Measurements from ENCODE around the gene ATXN10. TPM values are rescaled to one million over a fixed set of nuclear protein-coding genes. Genes with fewer than 3 reads are reported as not detected.

The ATXN10 gene
- total RNA-seq, 2 experiments from 2014 or later = 43.8 to 48.0 TPM

- DNase-seq (no peak), ATAC-seq (ENCODE audit: poor library complexity) (no peak)
- Histone ChIP-seq H3K4me1 (ENCODE audit: insufficient read depth, low read length) (no peaks in the 10 kb centered on the region), H3K27ac (ENCODE audit: low read depth in 1 of 2, low read length in 2 of 2) (no peak overlapping the region), H3K4me3 (ENCODE audit: low read length) (no peak overlapping the region), H3K9me3 (ENCODE audit: control insufficient read depth in 1 of 2, insufficient read depth in 1 of 2, low read length in 2 of 2) (no peaks in the 10 kb centered on the region), H3K36me3 (ENCODE audit: insufficient read depth, low read length) (peaks cover 11% of the 10 kb centered on the region), H3K27me3 (ENCODE audit: control insufficient read depth in 1 of 2, insufficient read depth in 2 of 2, low read length in 2 of 2) (no peaks in the 10 kb centered on the region)
- CTCF ChIA-PET = no interaction called here
- H3K9me3 Mint-ChIP-seq = no peaks in the 10 kb centered on the region
- intact Hi-C loops (cut with DNase I, micrococcal nuclease) = no loop called here
- H3K27me3 Mint-ChIP-seq = no peaks in the 10 kb centered on the region
- no peak for TF ChIP-seq CTCF (IDR thresholded peaks at IDR 0.05)
- H3K4me1 Mint-ChIP-seq (ENCODE audit: low read depth) = no peaks in the 10 kb centered on the region
- H3K4me3 Mint-ChIP-seq = no peak overlapping the region
- H3K36me3 Mint-ChIP-seq (ENCODE audit: low read depth) = peaks cover 46% of the 10 kb centered on the region
- POLR2A ChIA-PET = no interaction called here
- H3K27ac Mint-ChIP-seq = no peak overlapping the region
These were observed 84.9 kb downstream of the ATXN10 start for GRCh38 chr22:45756558-45756957.

- Histone ChIP-seq H3K27me3 (ENCODE audit: control insufficient read depth in 1 of 2, insufficient read depth in 2 of 2, low read length in 2 of 2) (no peaks in the 10 kb centered on the region), H3K4me1 (ENCODE audit: insufficient read depth, low read length) (no peaks in the 10 kb centered on the region), H3K36me3 (ENCODE audit: insufficient read depth, low read length) (peaks cover 11% of the 10 kb centered on the region), H3K9me3 (ENCODE audit: control insufficient read depth in 1 of 2, insufficient read depth in 1 of 2, low read length in 2 of 2) (no peaks in the 10 kb centered on the region), H3K4me3 (ENCODE audit: low read length) (no peak overlapping the region), H3K27ac (ENCODE audit: low read depth in 1 of 2, low read length in 2 of 2) (no peak overlapping the region)
- DNase-seq = no peak
- ATAC-seq (ENCODE audit: poor library complexity) = no peak
- no peak overlapping the region for H3K27ac Mint-ChIP-seq
- H3K27me3 Mint-ChIP-seq = no peaks in the 10 kb centered on the region
- no peaks in the 10 kb centered on the region for H3K4me1 Mint-ChIP-seq (ENCODE audit: low read depth)
- no peak overlapping the region for H3K4me3 Mint-ChIP-seq
- no peaks in the 10 kb centered on the region for H3K9me3 Mint-ChIP-seq
- intact Hi-C loops (cut with DNase I, micrococcal nuclease) = no loop called here
- no peak for TF ChIP-seq CTCF (IDR thresholded peaks at IDR 0.05)
- peaks cover 44% of the 10 kb centered on the region for H3K36me3 Mint-ChIP-seq (ENCODE audit: low read depth)
- ChIA-PET POLR2A (no interaction called here), CTCF (no interaction called here)
These were observed 85.4 kb downstream of the ATXN10 start for GRCh38 chr22:45757068-45757467.

GRCh38 chr22:45757936-45758335, 86.3 kb downstream of the ATXN10 start:
- H3K27ac ChIP-seq (ENCODE audit: low read depth in 1 of 2, low read length in 2 of 2) = no peak overlapping the region
- no peaks in the 10 kb centered on the region for H3K27me3 ChIP-seq (ENCODE audit: control insufficient read depth in 1 of 2, insufficient read depth in 2 of 2, low read length in 2 of 2)
- H3K27me3 Mint-ChIP-seq = no peaks in the 10 kb centered on the region
- no peak for DNase-seq
- no peak overlapping the region for H3K4me3 ChIP-seq (ENCODE audit: low read length)
- POLR2A ChIA-PET = no interaction called here
- no peaks in the 10 kb centered on the region for H3K9me3 ChIP-seq (ENCODE audit: control insufficient read depth in 1 of 2, insufficient read depth in 1 of 2, low read length in 2 of 2)
- H3K4me1 ChIP-seq (ENCODE audit: insufficient read depth, low read length) = no peaks in the 10 kb centered on the region
- no peak for ATAC-seq (ENCODE audit: poor library complexity)
- H3K36me3 Mint-ChIP-seq (ENCODE audit: low read depth) = peaks cover 37% of the 10 kb centered on the region
- no peak overlapping the region for H3K4me3 Mint-ChIP-seq
- peaks cover 11% of the 10 kb centered on the region for H3K36me3 ChIP-seq (ENCODE audit: insufficient read depth, low read length)
- no peak for TF ChIP-seq CTCF (IDR thresholded peaks at IDR 0.05)
- H3K9me3 Mint-ChIP-seq = no peaks in the 10 kb centered on the region
- intact Hi-C loops (cut with DNase I, micrococcal nuclease) = no loop called here
- CTCF ChIA-PET = no interaction called here
- no peak overlapping the region for H3K27ac Mint-ChIP-seq
- H3K4me1 Mint-ChIP-seq (ENCODE audit: low read depth) = no peaks in the 10 kb centered on the region
